ENCODE results near the gene DNHD1.
"Not testable (repeated sequence)": the region's sequence is repeated elsewhere in the genome, so short reads cannot be mapped to it uniquely, and the experiment has no call there.

DNHD1 gene

GRCh38 chr11:6481012-6481923, 15.8 kb upstream of the DNHD1 start, which contains the start of the genes ARFIP2 and TIMM10B:
TSS of gene ARFIP2 (minus strand) at chr11:6481331. CDS start at chr11:6480421, 910 bp downstream.
TSS of gene TIMM10B (plus strand) at chr11:6481501. CDS start at chr11:6481517, 16 bp downstream.
- DNase-seq (ENCODE audit: low read depth, low spot score) = peak; percentile 94

- no peak for DNase-seq (ENCODE audit: low read depth, low spot score)
These were observed 15.2 kb upstream of the DNHD1 start for GRCh38 chr11:6481924-6482275.

- DNase-seq (ENCODE audit: low read depth, low spot score) = no peak
These were observed 14.6 kb upstream of the DNHD1 start for GRCh38 chr11:6482441-6482840.

GRCh38 chr11:6483015-6483414, 14.1 kb upstream of the DNHD1 start:
- no peak for DNase-seq (ENCODE audit: low read depth, low spot score)

- no peak for DNase-seq (ENCODE audit: low read depth, low spot score)
These were observed 11.4 kb upstream of the DNHD1 start for GRCh38 chr11:6485661-6486060.

- no peak for DNase-seq (ENCODE audit: low read depth, low spot score)
These were observed 10.8 kb upstream of the DNHD1 start for GRCh38 chr11:6486256-6486655.

- no peak for DNase-seq (ENCODE audit: low read depth, low spot score)
These were observed 10.1 kb upstream of the DNHD1 start for GRCh38 chr11:6486938-6487337.

- DNase-seq (ENCODE audit: low read depth, low spot score) = no peak
These were observed 8.7 kb upstream of the DNHD1 start for GRCh38 chr11:6488342-6488741.

GRCh38 chr11:6488821-6489220, 8.3 kb upstream of the DNHD1 start:
- DNase-seq (ENCODE audit: low read depth, low spot score) = no peak

GRCh38 chr11:6489306-6489705, 7.8 kb upstream of the DNHD1 start:
- no peak for DNase-seq (ENCODE audit: low read depth, low spot score)

- DNase-seq (ENCODE audit: low read depth, low spot score) = no peak
These were observed 1.0 kb downstream of the DNHD1 start for GRCh38 chr11:6498121-6498520.

GRCh38 chr11:6498544-6498943, 1.5 kb downstream of the DNHD1 start:
- DNase-seq (ENCODE audit: low read depth, low spot score) = no peak

- no peak for DNase-seq (ENCODE audit: low read depth, low spot score)
These were observed 5.3 kb downstream of the DNHD1 start for GRCh38 chr11:6502382-6502781.

GRCh38 chr11:6504166-6504565, 7.1 kb downstream of the DNHD1 start:
- no peak for DNase-seq (ENCODE audit: low read depth, low spot score)

- peak; percentile 9 for DNase-seq (ENCODE audit: low read depth, low spot score)
These were observed 8.6 kb downstream of the DNHD1 start for GRCh38 chr11:6505577-6506240.

GRCh38 chr11:6516865-6517264, 19.8 kb downstream of the DNHD1 start:
- DNase-seq (ENCODE audit: low read depth, low spot score) = no peak

GRCh38 chr11:6520265-6520664, 23.2 kb downstream of the DNHD1 start:
- DNase-seq (ENCODE audit: low read depth, low spot score) = no peak

- DNase-seq (ENCODE audit: low read depth, low spot score) = not testable (repeated sequence)
These were observed 24.9 kb downstream of the DNHD1 start for GRCh38 chr11:6521946-6522345.

- no peak for DNase-seq (ENCODE audit: low read depth, low spot score)
These were observed 26.2 kb downstream of the DNHD1 start for GRCh38 chr11:6523253-6523652.

- DNase-seq (ENCODE audit: low read depth, low spot score) = no peak
These were observed 29.5 kb downstream of the DNHD1 start for GRCh38 chr11:6526411-6527135.

- no peak for DNase-seq (ENCODE audit: low read depth, low spot score)
These were observed 32.2 kb downstream of the DNHD1 start for GRCh38 chr11:6529266-6529665.

- no peak for DNase-seq (ENCODE audit: low read depth, low spot score)
These were observed 33.8 kb downstream of the DNHD1 start for GRCh38 chr11:6530848-6531247.
